ENCODE data around the gene CFB. TPM values are rescaled to one million over a fixed set of nuclear protein-coding genes. Genes with fewer than 3 reads are reported as not detected.
A peak's percentile ranks its signal among the peaks of the same experiment; 100 is the strongest.
"Not testable (repeated sequence)": the region's sequence is repeated elsewhere in the genome, so short reads cannot be mapped to it uniquely, and the experiment has no call there.

Gene CFB
- total and polyA plus RNA-seq, 12 donors: 0.78 to 166 (median 28.2) TPM

GRCh38 chr6:31977816-31978431, 32.0 kb downstream of the CFB start:
- peaks cover 0 to 10% of the 10 kb centered on the region in 2 donors for H3K36me3 ChIP-seq (replicated peaks in 1 of 2)
- 94 to 96% (median 95%) methylated on average over 12 of the region's 12 CpGs for WGBS, 4 donors
- intact Hi-C loops (cut with DNase I): no loop called here
- H3K4me1 ChIP-seq (replicated peaks in 1 of 2): peaks cover 6 to 19% of the 10 kb centered on the region in 2 donors
- H3K4me3 ChIP-seq: no peak overlapping the region
- DNase-seq: peak in 1 of 7 donors; percentile 9
- H3K27me3 ChIP-seq: no peaks in the 10 kb centered on the region
- peak overlapping the region in 2 of 5 donors; percentile 5 to 29 for H3K27ac ChIP-seq
- TF ChIP-seq, protein P1, sequence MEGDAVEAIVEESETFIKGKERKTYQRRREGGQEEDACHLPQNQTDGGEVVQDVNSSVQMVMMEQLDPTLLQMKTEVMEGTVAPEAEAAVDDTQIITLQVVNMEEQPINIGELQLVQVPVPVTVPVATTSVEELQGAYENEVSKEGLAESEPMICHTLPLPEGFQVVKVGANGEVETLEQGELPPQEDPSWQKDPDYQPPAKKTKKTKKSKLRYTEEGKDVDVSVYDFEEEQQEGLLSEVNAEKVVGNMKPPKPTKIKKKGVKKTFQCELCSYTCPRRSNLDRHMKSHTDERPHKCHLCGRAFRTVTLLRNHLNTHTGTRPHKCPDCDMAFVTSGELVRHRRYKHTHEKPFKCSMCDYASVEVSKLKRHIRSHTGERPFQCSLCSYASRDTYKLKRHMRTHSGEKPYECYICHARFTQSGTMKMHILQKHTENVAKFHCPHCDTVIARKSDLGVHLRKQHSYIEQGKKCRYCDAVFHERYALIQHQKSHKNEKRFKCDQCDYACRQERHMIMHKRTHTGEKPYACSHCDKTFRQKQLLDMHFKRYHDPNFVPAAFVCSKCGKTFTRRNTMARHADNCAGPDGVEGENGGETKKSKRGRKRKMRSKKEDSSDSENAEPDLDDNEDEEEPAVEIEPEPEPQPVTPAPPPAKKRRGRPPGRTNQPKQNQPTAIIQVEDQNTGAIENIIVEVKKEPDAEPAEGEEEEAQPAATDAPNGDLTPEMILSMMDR (IDR thresholded peaks at IDR 0.05): no peak
- no peak for TF ChIP-seq POLR2A (IDR thresholded peaks at IDR 0.05)
- H3K9me3 ChIP-seq (replicated peaks in 1 of 3): no peaks in the 10 kb centered on the region

GRCh38 chr6:31978831-31979230, 32.9 kb downstream of the CFB start:
- 86 to 99% (median 95%) methylated on average over 5 of the region's 5 CpGs for WGBS, 4 donors
- DNase-seq: peak in 1 of 7 donors; percentile 13
- intact Hi-C loops (cut with DNase I): no loop called here
- peak overlapping the region in 1 of 5 donors; percentile 69 for H3K27ac ChIP-seq
- peaks cover 0 to 10% of the 10 kb centered on the region in 2 donors for H3K4me1 ChIP-seq (replicated peaks in 1 of 2)
- no peak overlapping the region for H3K4me3 ChIP-seq
- no peaks in the 10 kb centered on the region for H3K27me3 ChIP-seq
- H3K9me3 ChIP-seq (replicated peaks in 1 of 3): no peaks in the 10 kb centered on the region
- H3K36me3 ChIP-seq (replicated peaks in 1 of 2): peaks cover 0 to 10% of the 10 kb centered on the region in 2 donors
- TF ChIP-seq, protein P1 (IDR thresholded peaks at IDR 0.05): no peak
- no peak for TF ChIP-seq POLR2A (IDR thresholded peaks at IDR 0.05)

DNA sequence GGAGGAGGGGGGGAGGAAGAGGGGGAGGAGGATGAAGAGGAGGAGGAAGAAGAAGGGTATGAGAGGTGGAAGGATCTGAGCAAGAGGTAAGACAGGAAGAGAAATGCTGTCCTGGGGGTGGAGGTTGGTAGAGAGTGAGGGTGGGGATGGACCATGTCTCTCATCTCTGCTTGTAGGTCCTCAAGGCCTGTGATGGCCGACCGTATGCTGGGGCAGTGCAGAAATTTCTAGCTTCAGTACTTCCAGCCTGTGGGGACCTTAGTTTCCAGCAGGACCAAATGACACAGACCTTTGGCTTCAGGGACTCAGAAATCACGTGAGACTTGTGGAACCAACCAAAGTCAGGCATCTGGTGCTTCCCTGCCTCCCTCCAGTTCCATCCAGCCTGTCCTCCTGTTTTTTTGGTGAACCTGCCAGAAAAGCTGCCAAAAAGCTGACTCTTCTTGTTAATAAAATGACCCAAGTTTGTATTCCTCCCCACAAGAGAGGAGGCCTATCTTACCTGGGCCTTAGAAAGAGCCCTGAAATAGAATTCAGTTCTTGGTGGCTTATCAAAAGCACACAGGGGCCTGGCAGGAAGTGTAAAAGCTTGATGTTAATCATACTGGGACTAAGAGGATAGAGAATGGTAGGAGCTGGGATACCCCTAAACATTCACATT, 33.5 kb downstream of the CFB start:
- no peaks in the 10 kb centered on the region for H3K9me3 ChIP-seq (replicated peaks in 1 of 3)
- H3K36me3 ChIP-seq (replicated peaks in 1 of 2): peaks cover 0 to 10% of the 10 kb centered on the region in 2 donors
- intact Hi-C loops (cut with DNase I): no loop called here
- H3K27ac ChIP-seq: peak overlapping the region in 2 of 5 donors; percentile 15 to 69
- peak in 2 of 7 donors; percentile 10 to 70 for DNase-seq
- H3K4me3 ChIP-seq: no peak overlapping the region
- H3K4me1 ChIP-seq (replicated peaks in 1 of 2): peaks cover 0 to 5% of the 10 kb centered on the region in 2 donors
- TF ChIP-seq, protein P1 (IDR thresholded peaks at IDR 0.05): no peak
- TF ChIP-seq POLR2A (IDR thresholded peaks at IDR 0.05): no peak
- 84 to 93% (median 89%) methylated on average over 3 of the region's 3 CpGs for WGBS, 4 donors
- H3K27me3 ChIP-seq: no peaks in the 10 kb centered on the region

DNA sequence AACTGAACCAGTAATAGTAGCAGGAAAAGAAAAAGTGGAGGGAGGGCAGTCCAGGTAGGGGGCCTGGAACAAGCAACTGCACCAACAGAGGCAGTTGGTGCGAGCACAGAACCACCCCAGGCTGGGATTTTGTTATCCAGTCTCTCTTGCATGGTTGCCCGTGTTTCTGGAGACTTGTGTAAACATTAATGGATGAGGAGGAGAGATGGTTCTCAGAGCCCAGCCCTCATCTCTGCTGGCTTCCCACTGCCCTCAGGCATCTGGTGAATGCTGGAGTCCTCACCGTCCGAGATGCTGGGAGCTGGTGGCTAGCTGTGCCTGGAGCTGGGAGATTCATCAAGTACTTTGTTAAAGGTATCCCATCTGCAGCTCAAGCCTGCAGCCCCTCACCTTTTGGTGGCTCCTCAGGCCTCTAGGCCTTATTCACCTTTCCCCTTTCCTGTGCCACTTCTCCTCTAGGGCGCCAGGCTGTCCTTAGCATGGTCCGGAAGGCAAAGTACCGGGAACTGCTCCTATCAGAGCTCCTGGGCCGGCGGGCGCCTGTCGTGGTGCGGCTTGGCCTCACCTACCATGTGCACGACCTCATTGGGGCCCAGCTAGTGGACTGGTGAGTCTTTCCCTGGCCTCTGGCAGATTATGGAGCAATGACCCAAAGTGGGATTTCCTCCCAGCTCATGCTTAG, 34.4 kb downstream of the CFB start:
- 88 to 97% (median 95%) methylated on average over 4 to 13 of the region's 13 CpGs for WGBS, 4 donors
- H3K9me3 ChIP-seq (replicated peaks in 1 of 3); H3K27me3 ChIP-seq; DNase-seq; H3K4me3 ChIP-seq; H3K4me1 ChIP-seq (replicated peaks in 1 of 2); intact Hi-C loops (cut with DNase I): not testable (repeated sequence)
- H3K27ac ChIP-seq: peak overlapping the region in 2 of 5 donors; percentile 15 to 69
- H3K36me3 ChIP-seq (replicated peaks in 1 of 2): peaks cover 0 to 10% of the 10 kb centered on the region in 2 donors

GRCh38 chr6:31980998-31981397, 35.1 kb downstream of the CFB start:
- intact Hi-C loops (cut with DNase I); DNase-seq; H3K27ac ChIP-seq; H3K9me3 ChIP-seq (replicated peaks in 1 of 3); H3K4me1 ChIP-seq (replicated peaks in 1 of 2); H3K27me3 ChIP-seq; H3K4me3 ChIP-seq: not testable (repeated sequence)
- no CpG with 5 or more reads among the region's 5 CpGs for WGBS, 4 donors
- peaks cover 0 to 10% of the 10 kb centered on the region in 2 donors for H3K36me3 ChIP-seq (replicated peaks in 1 of 2)

DNA sequence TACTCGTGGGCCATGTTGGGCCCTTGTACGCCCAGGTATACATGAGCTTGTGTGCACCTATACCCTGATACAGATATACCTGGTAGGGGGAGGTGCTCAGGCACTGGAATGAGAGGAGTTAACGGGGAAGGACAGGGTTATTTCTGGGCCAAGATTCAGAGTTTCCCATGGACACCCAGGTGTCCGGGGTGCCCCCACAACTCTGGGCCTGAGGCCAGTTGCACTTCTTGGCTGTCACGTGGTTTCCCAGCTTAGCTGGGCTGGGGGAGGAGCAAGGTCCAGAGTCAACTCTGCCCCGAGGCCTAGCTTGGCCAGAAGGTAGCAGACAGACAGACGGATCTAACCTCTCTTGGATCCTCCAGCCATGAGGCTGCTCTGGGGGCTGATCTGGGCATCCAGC, 35.8 kb downstream of the CFB start, which contains the start of gene C4A:
TSS of gene C4A (plus strand) at position 314 of the 400 bp plus-strand sequence. CDS start at position 365, 51 bp downstream.
- H3K27me3 ChIP-seq; H3K4me3 ChIP-seq; DNase-seq; H3K27ac ChIP-seq; H3K4me1 ChIP-seq (replicated peaks in 1 of 2); intact Hi-C loops (cut with DNase I); H3K9me3 ChIP-seq (replicated peaks in 1 of 3): not testable (repeated sequence)
- H3K36me3 ChIP-seq (replicated peaks in 1 of 2): peaks cover 0 to 10% of the 10 kb centered on the region in 2 donors
- WGBS, 4 donors: no CpG with 5 or more reads among the region's 7 CpGs

- H3K9me3 ChIP-seq (replicated peaks in 1 of 3); DNase-seq; intact Hi-C loops (cut with DNase I); H3K27ac ChIP-seq; H3K4me3 ChIP-seq; H3K27me3 ChIP-seq; H3K4me1 ChIP-seq (replicated peaks in 1 of 2); H3K36me3 ChIP-seq (replicated peaks in 1 of 2): not testable (repeated sequence)
- WGBS, 4 donors: no CpG with 5 or more reads among the region's 10 CpGs
Measured at GRCh38 chr6:31989363-31989762, 43.5 kb downstream of the CFB start.
